GM23338 (cell line): ENCODE measurements around the gene CSNK1A1. TPM values are rescaled to one million over a fixed set of nuclear protein-coding genes. Genes with fewer than 3 reads are reported as not detected.

ENCODE experiments used
- ATAC-seq: fragments of 200-7000 bp; cut with Tn5 transposase; 3 replicates; pipeline ENCODE4 v1.9.1; 2020
- DNase-seq: peaks from one replicate; pipeline ENCODE4 v3.0.0-alpha.2; 2015; ENCODE audit warnings: low spot score
- H2AFZ ChIP-seq: fragments of 200-600 bp; sonication (generic); 2 replicates; pipeline ENCODE4 v1.8.0; 2016; ENCODE audit warnings: antibody characterized with exemption, mild to moderate bottlenecking, moderate library complexity
- H3F3A ChIP-seq: fragments of 200-600 bp; sonication (generic); replicated peaks from 2 replicates; pipeline ENCODE4 v1.8.0; 2017; ENCODE audit warnings: antibody characterized with exemption, mixed run types, low read depth
- H3K27ac ChIP-seq: fragments of 200-600 bp; sonication (generic); 2 replicates; pipeline ENCODE4 v1.6.1; 2016; ENCODE audit warnings: low read depth
- H3K27me3 ChIP-seq: fragments of 200-600 bp; sonication (generic); 2 replicates; pipeline ENCODE4 v1.8.0; 2016; ENCODE audit warnings: mild to moderate bottlenecking, mixed run types, moderate library complexity; ENCODE audit not compliant: insufficient read depth
- H3K36me3 ChIP-seq: fragments of 200-600 bp; sonication (generic); 2 replicates; pipeline ENCODE4 v1.8.0; 2016; ENCODE audit warnings: mild to moderate bottlenecking; ENCODE audit not compliant: insufficient read depth
- H3K4me1 ChIP-seq: fragments of 200-600 bp; sonication (generic); 2 replicates; pipeline ENCODE4 v1.8.0; 2016; ENCODE audit warnings: mild to moderate bottlenecking, moderate library complexity; ENCODE audit not compliant: insufficient read depth
- H3K4me2 ChIP-seq: fragments of 200-600 bp; sonication (generic); 2 replicates; pipeline ENCODE4 v1.7.1; 2017; ENCODE audit warnings: mixed run types
- H3K4me3 ChIP-seq: fragments of 200-600 bp; sonication (generic); 2 replicates; pipeline ENCODE4 v1.6.1; 2016; ENCODE audit warnings: mixed run types
- H3K79me2 ChIP-seq: fragments of 200-600 bp; sonication (generic); replicated peaks from 2 replicates; pipeline ENCODE4 v1.8.0; 2017; ENCODE audit warnings: mild to moderate bottlenecking; ENCODE audit not compliant: insufficient read depth
- H3K9me2 ChIP-seq: fragments of 200-600 bp; sonication (generic); 2 replicates; pipeline ENCODE4 v1.8.0; 2017; ENCODE audit not compliant: insufficient read depth
- H4K20me1 ChIP-seq: fragments of 200-600 bp; sonication (generic); replicated peaks from 2 replicates; pipeline ENCODE4 v1.8.0; 2017; ENCODE audit warnings: mild to moderate bottlenecking; ENCODE audit not compliant: insufficient read depth
- H3K27ac Mint-ChIP-seq: 2 replicates; pipeline ENCODE4 v1.8.0; 2020; ENCODE audit warnings: inconsistent platforms, mild to moderate bottlenecking, moderate library complexity, mixed read lengths
- H3K27me3 Mint-ChIP-seq: 3 replicates; pipeline ENCODE4 v1.8.0; 2022; ENCODE audit warnings: low read depth, mild to moderate bottlenecking, moderate library complexity, mixed read lengths, inconsistent platforms; ENCODE audit not compliant: insufficient read depth, poor library complexity
- H3K36me3 Mint-ChIP-seq: 3 replicates; pipeline ENCODE4 v1.8.0; 2021; ENCODE audit warnings: low read depth, mild to moderate bottlenecking, inconsistent platforms, moderate library complexity, mixed read lengths
- H3K4me1 Mint-ChIP-seq: 3 replicates; pipeline ENCODE4 v1.8.0; 2020; ENCODE audit warnings: mild to moderate bottlenecking, inconsistent platforms, mixed read lengths
- H3K4me3 Mint-ChIP-seq: 3 replicates; pipeline ENCODE4 v1.8.0; 2021; ENCODE audit warnings: moderate library complexity, mild to moderate bottlenecking, inconsistent platforms, mixed read lengths
- H3K9me3 Mint-ChIP-seq: 3 replicates; pipeline ENCODE4 v1.8.0; 2020; ENCODE audit warnings: moderate library complexity, mild to moderate bottlenecking, inconsistent platforms, mixed read lengths
- CREB1 ChIP-seq: fragments of 250-450 bp; sonication (Bioruptor Pico); IDR thresholded peaks from 2 replicates; pipeline ENCODE4 v1.5.0; 2020; ENCODE audit warnings: low read depth, mild to moderate bottlenecking, moderate library complexity
- CTCF ChIP-seq, 2 experiments: fragments of 200-600 bp in 1 of 2; sonication (generic) in 1 of 2; conservative IDR thresholded peaks; 2 replicates each; pipeline versions ENCODE4 v1.5.1 to v1.6.1; 2016 to 2017; ENCODE audit warnings: antibody characterized with exemption in 2 of 2, low read depth in 2 of 2, mild to moderate bottlenecking in 2 of 2, moderate library complexity in 1 of 2
- ETS1 ChIP-seq: IDR thresholded peaks from 2 replicates; pipeline ENCODE4 v1.6.1; 2016; ENCODE audit warnings: antibody characterized with exemption
- EZH2 ChIP-seq: fragments of 200-600 bp; sonication (generic); IDR thresholded peaks from one replicate; pipeline ENCODE4 v1.8.0; 2017; ENCODE audit warnings: antibody characterized with exemption, mild to moderate bottlenecking, low read depth; ENCODE audit not compliant: unreplicated experiment
- EZH2phosphoT487 ChIP-seq: fragments of 200-600 bp; sonication (generic); IDR thresholded peaks from one replicate; pipeline ENCODE4 v1.8.1; 2018; ENCODE audit warnings: antibody characterized with exemption; ENCODE audit not compliant: unreplicated experiment
- JUNB ChIP-seq: IDR thresholded peaks from one replicate; pipeline ENCODE4 v1.6.1; 2016; ENCODE audit warnings: antibody characterized with exemption; ENCODE audit not compliant: unreplicated experiment
- NANOG ChIP-seq: IDR thresholded peaks from 2 replicates; pipeline ENCODE4 v1.6.1; 2016; ENCODE audit warnings: antibody characterized with exemption, borderline replicate concordance
- POLR2AphosphoS5 ChIP-seq: IDR thresholded peaks from 2 replicates; pipeline ENCODE4 v1.6.1; 2016; ENCODE audit warnings: antibody characterized with exemption, low read depth
- REST ChIP-seq: IDR thresholded peaks from one replicate; pipeline ENCODE4 v1.6.1; 2018; ENCODE audit warnings: antibody characterized with exemption; ENCODE audit not compliant: unreplicated experiment
- STAT1 ChIP-seq: IDR thresholded peaks from one replicate; pipeline ENCODE4 v1.6.1; 2016; ENCODE audit warnings: antibody characterized with exemption; ENCODE audit not compliant: unreplicated experiment
- ZNF114 ChIP-seq: fragments of 250-450 bp; sonication (Bioruptor Pico); IDR thresholded peaks from 2 replicates; pipeline ENCODE4 v1.5.0; 2020; ENCODE audit warnings: mild to moderate bottlenecking, moderate library complexity
- ZNF331 ChIP-seq: fragments of 250-450 bp; sonication (Bioruptor Pico); IDR thresholded peaks from 2 replicates; pipeline ENCODE4 v1.5.0; 2020; ENCODE audit warnings: low read depth, mild to moderate bottlenecking, moderate library complexity
- ZNF462 ChIP-seq: fragments of 250-450 bp; sonication (Bioruptor Pico); IDR thresholded peaks from 2 replicates; pipeline ENCODE4 v1.5.0; 2020; ENCODE audit warnings: mild to moderate bottlenecking, moderate library complexity
- polyA plus RNA-seq: library from polyadenylated mRNA; unstranded; fragments of >200 nt; fragmentation: Nextera tagmentation; extraction: Ambion mirVana; gene quantifications from 2 replicates; pipeline ENCODE4 v1.2.1, GENCODE V29; 2016
- total RNA-seq: library from RNA; depleted of rRNA; stranded (reverse); fragments of >200 nt; shearing (Covaris generic); gene quantifications from 2 replicates; pipeline ENCODE4 v1.2.3, GENCODE V29; 2014

The CSNK1A1 gene
- total and polyA plus RNA-seq, 2 experiments from 2014 or later = 110 to 233 TPM

- ATAC-seq = no peak; the same call in 2 of the 3 replicates
- Histone ChIP-seq H4K20me1 (no peaks in the 10 kb centered on the region), H3K4me3 (no peak overlapping the region), H3K27me3 (no peaks in the 10 kb centered on the region), H3K79me2 (no peaks in the 10 kb centered on the region), H3K4me1 (no peaks in the 10 kb centered on the region), H3K9me2 (no peaks in the 10 kb centered on the region), H3K27ac (no peak overlapping the region), H2AFZ (no peak overlapping the region), H3K4me2 (no peak overlapping the region), H3F3A (no peaks in the 10 kb centered on the region), H3K36me3 (no peaks in the 10 kb centered on the region)
- Mint-ChIP-seq H3K4me3 (no peak overlapping the region; the same call in 2 of the 3 replicates), H3K36me3 (no peaks in the 10 kb centered on the region), H3K27ac (no peak overlapping the region), H3K27me3 (peaks cover 12% of the 10 kb centered on the region), H3K9me3 (no peaks in the 10 kb centered on the region), H3K4me1 (peaks cover 5% of the 10 kb centered on the region; the same call in 2 of the 3 replicates)
- TF ChIP-seq STAT1 = no peak
- TF ChIP-seq REST = no peak
- no peak for TF ChIP-seq JUNB
- no peak for TF ChIP-seq EZH2
- TF ChIP-seq ZNF114 (CRISPR knock-in tag) = no peak
- TF ChIP-seq CREB1 (CRISPR knock-in tag) = no peak
- TF ChIP-seq POLR2AphosphoS5 = no peak
- TF ChIP-seq ZNF462 = no peak
- no peak for TF ChIP-seq CTCF (conservative IDR thresholded peaks at IDR 0.05; ENCODE audit: low read depth in 2 of 2)
- no peak for TF ChIP-seq NANOG
- no peak for TF ChIP-seq EZH2phosphoT487
- no peak for TF ChIP-seq ETS1
- no peak for TF ChIP-seq ZNF331 (CRISPR knock-in tag)
- DNase-seq = no peak
Observed at GRCh38 chr5:149485655-149486615, 65.3 kb downstream of the CSNK1A1 start.
